DMS153 treated with DMSO at 0.1 percent for 48 hours (cell line): ENCODE measurements around the gene DOCK3.

ENCODE experiments used
- DNase-seq: peaks from one replicate; lab custom pipeline; 2025; ENCODE audit not compliant: unreplicated experiment; lab: John Stamatoyannopoulos, UW

Gene DOCK3

DNA sequence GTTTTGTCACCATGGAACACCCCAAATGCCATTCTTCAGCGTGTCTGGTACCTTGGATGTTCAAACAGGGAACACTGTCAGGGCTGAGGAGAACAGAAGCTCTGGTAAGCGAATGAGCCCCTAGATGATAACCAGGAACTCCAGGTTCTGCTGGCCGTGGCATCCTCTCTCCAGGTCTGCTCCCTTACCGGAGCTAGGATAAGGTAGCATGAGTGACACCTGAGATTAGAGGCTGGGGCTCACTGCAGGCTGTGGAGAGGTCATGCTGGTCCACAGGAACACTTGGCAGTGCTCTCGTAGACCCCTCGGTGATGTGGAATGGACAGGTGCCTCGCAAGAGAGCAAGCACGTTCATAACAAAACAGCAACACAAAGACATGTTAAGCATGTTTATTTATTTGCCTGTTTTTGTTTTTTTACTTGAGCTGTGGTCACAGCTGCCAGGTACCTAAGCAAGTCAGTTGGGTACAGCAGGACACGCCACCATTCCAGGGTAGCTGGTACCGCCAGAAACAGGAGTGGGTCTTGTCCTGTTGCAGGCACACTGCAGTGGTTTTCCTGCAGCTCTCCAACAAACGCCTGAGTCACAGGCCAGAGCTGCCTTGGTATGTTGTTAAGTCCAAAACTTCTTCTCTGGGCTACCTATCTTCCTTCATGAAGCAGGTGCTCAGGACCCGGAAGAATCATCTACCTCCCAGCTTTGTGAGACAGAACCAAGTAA is 720.9 kb downstream of the DOCK3 start:
- DNase-seq, result no peak

DNA sequence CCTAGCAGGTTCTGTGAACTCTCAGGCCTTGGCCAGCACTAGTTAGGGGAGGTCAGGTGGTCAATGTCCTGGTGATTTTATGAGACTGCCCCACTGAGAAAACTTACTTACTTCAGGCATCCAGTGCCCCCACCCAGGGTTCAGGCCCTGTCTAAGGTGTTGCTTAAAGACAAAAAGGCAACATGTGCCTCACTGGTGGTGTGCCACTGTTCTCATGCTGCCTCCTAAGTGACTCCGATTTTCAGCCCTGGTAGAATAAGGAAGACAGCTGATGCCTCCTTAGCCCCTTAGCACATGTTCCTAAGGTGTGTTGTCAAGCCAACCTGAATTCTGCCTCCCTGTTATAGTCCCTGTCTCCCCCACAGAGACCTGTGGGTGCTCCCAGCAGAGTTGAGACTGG is 721.7 kb downstream of the DOCK3 start:
- DNase-seq, result no peak

- DNase-seq, result no peak
Measured at GRCh38 chr3:51397392-51397791, 722.7 kb downstream of the DOCK3 start.

DNA sequence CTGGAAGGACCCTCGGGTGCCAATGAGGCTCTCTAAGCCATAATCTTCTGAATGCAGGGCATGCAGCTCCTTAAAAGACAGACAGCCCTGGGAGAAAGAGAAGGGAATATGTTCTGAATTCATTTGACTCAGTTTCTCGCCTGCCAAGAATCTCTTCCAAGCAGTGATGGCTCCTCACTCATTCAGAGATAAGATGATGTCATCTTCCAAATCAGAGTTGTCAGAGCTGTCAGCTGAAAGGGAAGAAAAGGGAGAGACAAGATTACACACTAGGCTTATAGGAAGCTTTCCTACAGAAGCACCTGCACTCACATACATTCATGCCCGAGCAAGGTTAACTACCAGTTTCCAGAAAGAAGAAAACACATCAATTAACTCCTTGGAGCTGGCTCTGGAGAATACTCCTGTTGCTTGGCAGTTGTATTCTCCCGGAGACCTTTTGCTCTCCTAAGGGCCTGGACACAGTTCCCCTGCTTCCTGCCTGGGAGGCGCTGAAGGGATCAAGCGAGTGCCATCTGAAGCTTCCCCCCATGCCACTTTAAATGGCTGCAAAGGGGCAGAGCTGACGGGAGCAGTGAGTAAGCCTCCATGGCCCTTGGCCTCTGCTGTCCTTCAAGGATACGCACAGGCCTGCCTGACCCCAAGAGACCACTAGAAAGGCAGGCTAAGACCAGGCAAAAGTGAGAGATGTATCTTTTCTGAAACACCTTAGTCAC is 724.0 kb downstream of the DOCK3 start:
- no peak for DNase-seq

DNA sequence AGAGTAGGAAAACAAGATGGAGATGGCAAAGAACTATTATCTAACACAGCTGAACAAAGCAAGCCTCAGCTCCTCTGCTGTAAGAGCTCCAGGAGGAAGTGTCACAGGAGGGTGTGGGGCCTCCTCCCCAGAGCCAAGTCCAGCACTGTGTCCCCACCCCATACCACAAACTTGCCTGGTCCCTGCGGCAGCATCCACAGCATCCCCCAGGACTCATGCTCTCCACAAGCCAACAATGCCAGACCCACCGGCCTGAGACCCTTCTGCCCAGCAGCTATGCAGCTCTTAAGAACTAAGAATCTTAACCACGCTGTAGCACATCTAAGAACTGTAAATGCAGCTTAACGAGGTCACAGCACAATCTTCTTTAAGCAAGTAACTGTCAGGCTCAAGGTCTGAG is 725.4 kb downstream of the DOCK3 start:
- DNase-seq, result no peak

GRCh38 chr3:51401735-51402134 is 727.0 kb downstream of the DOCK3 start:
- DNase-seq, result no peak

- DNase-seq, result no peak
Measured at GRCh38 chr3:51403675-51404074, 728.9 kb downstream of the DOCK3 start.

- no peak for DNase-seq
Measured at GRCh38 chr3:51408021-51408420, 733.3 kb downstream of the DOCK3 start.

DNA sequence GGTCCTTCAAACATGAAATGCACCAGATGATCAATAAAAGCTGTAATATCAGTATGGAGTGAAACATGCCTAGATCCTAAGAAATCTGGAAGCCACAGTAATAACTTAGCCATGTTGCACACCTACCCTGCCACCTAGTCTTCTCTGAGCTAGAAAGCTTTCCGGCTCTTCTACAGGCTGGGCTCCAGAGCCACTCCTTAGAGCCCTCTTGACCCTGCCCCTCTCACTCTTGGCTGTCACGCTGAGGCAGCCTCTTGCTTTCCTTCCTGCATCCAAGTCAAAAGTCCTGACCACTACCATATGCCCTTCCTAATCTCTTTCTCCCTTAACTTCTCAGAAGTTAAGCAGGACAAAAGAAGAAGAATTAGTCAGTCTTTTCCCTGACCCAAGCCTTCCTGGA is 734.1 kb downstream of the DOCK3 start:
- DNase-seq, result no peak

DNA sequence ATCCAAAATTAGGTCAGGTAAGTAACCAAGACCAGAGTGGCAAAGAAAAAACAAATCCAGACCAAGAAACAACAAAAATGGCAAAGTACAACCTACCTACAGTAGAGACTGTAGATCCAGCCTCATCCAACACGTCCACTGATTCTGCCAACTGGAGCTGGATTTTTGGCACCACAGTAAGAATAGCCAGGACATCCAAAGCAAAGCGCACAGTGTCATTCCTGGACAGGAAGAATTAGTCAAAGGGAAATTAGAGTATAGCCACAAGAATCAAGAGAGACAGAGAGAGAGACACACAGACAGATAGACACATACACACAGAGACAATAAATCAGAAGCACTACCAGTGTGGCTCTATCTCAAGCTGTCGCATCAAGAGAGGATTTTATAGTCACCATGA is 747.5 kb downstream of the DOCK3 start:
- DNase-seq, result no peak

GRCh38 chr3:51426921-51427320 is 752.2 kb downstream of the DOCK3 start:
- DNase-seq, result no peak

GRCh38 chr3:51429138-51429537 is 754.4 kb downstream of the DOCK3 start:
- DNase-seq, result no peak
